Breast epithelium (tissue), 3 donors: Measurements from ENCODE around the gene ELMOD1.

ENCODE experiments used
- CTCF ChIP-seq, 3 donors: fragments of 450-650 bp; IDR thresholded peaks; one replicate each; pipeline ENCODE4 v1.5.1; 2016 to 2017; ENCODE audit warnings: antibody characterized with exemption in 3 of 3, mild to moderate bottlenecking in 3 of 3, moderate library complexity in 3 of 3
- POLR2AphosphoS5 ChIP-seq, 3 donors: sonication (generic); formaldehyde crosslinking; IDR thresholded peaks; one replicate each; pipeline ENCODE4 v1.6.1; 2017; ENCODE audit warnings: antibody characterized with exemption in 3 of 3

DNA sequence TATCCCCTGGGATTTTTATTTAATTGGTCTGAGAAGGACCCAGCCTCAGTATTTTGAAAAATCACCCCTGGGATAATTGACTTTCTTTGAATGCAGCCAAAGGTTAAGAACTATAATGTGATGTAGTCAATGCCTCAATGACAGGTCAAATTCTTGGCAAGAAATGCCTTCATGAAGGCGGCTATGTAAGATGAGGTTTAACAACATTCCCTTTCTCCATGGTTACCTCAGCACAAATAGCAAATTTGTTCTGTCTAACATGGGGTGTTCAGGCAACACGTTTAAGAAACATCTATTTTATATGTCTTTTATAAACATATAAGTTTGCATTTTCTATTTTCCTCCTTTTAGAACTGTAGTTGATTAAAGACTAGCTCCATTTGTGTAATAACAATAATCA lies 115.6 kb downstream of the ELMOD1 start:
- TF ChIP-seq CTCF (IDR thresholded peaks at IDR 0.05) = no peak
- TF ChIP-seq POLR2AphosphoS5 (IDR thresholded peaks at IDR 0.05) = no peak
